Measurements from ENCODE around the gene CACNA1G. TPM values are rescaled to one million over a fixed set of nuclear protein-coding genes. Genes with fewer than 3 reads are reported as not detected.

Gene CACNA1G
- total and polyA plus RNA-seq, 2 donors (not counting 1 experiment from before 2014, with no cell fraction given): 0.08 to 0.99 TPM

- Histone ChIP-seq H3K27me3 (ENCODE audit: control insufficient read depth, insufficient read depth, low read length) (peaks cover 7% of the 10 kb centered on the region), H3K4me2 (ENCODE audit: extremely low read depth, insufficient read depth, low read length) (no peak overlapping the region), H3K36me3 (ENCODE audit: control insufficient read depth, insufficient read depth, low read length) (no peaks in the 10 kb centered on the region), H3K9ac (ENCODE audit: insufficient read depth, low read length) (no peak overlapping the region), H3K79me2 (ENCODE audit: control insufficient read depth, insufficient read depth, low read length) (no peaks in the 10 kb centered on the region), H3K9me3 (ENCODE audit: control insufficient read depth, insufficient read depth, low read depth, low read length) (no peaks in the 10 kb centered on the region), H3K4me1 (ENCODE audit: control insufficient read depth, extremely low read depth, insufficient read depth, low read length) (peaks cover 2% of the 10 kb centered on the region), H2AFZ (ENCODE audit: low read length) (no peak overlapping the region), H3K27ac (ENCODE audit: insufficient read depth, low read length) (no peak overlapping the region), H4K20me1 (ENCODE audit: control insufficient read depth, extremely low read depth, insufficient read depth, low read length) (no peaks in the 10 kb centered on the region), H3K4me3 (replicated peaks in 1 of 4; ENCODE audit: control extremely low read depth in 1 of 4, insufficient read depth in 1 of 4, low read depth in 3 of 4, low read length in 4 of 4) (no peak overlapping the region)
- DNase-seq (ENCODE audit: low read depth in 2 of 2): no peak
- no peak for TF ChIP-seq EZH2 (IDR thresholded peaks at IDR 0.05; ENCODE audit: low read length, missing control alignments)
- TF ChIP-seq CTCF (conservative IDR thresholded peaks at IDR 0.05 in 1 of 2, IDR thresholded peaks at IDR 0.05 in 1 of 2; ENCODE audit: low read depth in 1 of 2, low read length in 2 of 2): no peak
Observed at GRCh38 chr17:50585891-50586290, 25.4 kb downstream of the CACNA1G start.

GRCh38 chr17:50586421-50587247 lies 26.1 kb downstream of the CACNA1G start:
- DNase-seq (ENCODE audit: low read depth in 2 of 2): no peak
- Histone ChIP-seq H3K27me3 (ENCODE audit: control insufficient read depth, insufficient read depth, low read length) (peaks cover 4% of the 10 kb centered on the region), H4K20me1 (ENCODE audit: control insufficient read depth, extremely low read depth, insufficient read depth, low read length) (no peaks in the 10 kb centered on the region), H3K79me2 (ENCODE audit: control insufficient read depth, insufficient read depth, low read length) (no peaks in the 10 kb centered on the region), H3K4me2 (ENCODE audit: extremely low read depth, insufficient read depth, low read length) (no peak overlapping the region), H3K27ac (ENCODE audit: insufficient read depth, low read length) (no peak overlapping the region), H3K4me3 (replicated peaks in 1 of 4; ENCODE audit: control extremely low read depth in 1 of 4, insufficient read depth in 1 of 4, low read depth in 3 of 4, low read length in 4 of 4) (no peak overlapping the region), H3K4me1 (ENCODE audit: control insufficient read depth, extremely low read depth, insufficient read depth, low read length) (peaks cover 2% of the 10 kb centered on the region), H3K36me3 (ENCODE audit: control insufficient read depth, insufficient read depth, low read length) (no peaks in the 10 kb centered on the region), H2AFZ (ENCODE audit: low read length) (no peak overlapping the region), H3K9ac (ENCODE audit: insufficient read depth, low read length) (no peak overlapping the region), H3K9me3 (ENCODE audit: control insufficient read depth, insufficient read depth, low read depth, low read length) (no peaks in the 10 kb centered on the region)
- TF ChIP-seq CTCF (conservative IDR thresholded peaks at IDR 0.05 in 1 of 2, IDR thresholded peaks at IDR 0.05 in 1 of 2; ENCODE audit: low read depth in 1 of 2, low read length in 2 of 2) (no peak), EZH2 (IDR thresholded peaks at IDR 0.05; ENCODE audit: low read length, missing control alignments) (no peak)

GRCh38 chr17:50587571-50587970 lies 27.1 kb downstream of the CACNA1G start:
- Histone ChIP-seq H4K20me1 (ENCODE audit: control insufficient read depth, extremely low read depth, insufficient read depth, low read length) (no peaks in the 10 kb centered on the region), H3K4me1 (ENCODE audit: control insufficient read depth, extremely low read depth, insufficient read depth, low read length) (peaks cover 2% of the 10 kb centered on the region)

More at GRCh38 chr17:50587571-50587970, 27.1 kb downstream of the CACNA1G start:
- Histone ChIP-seq H3K36me3 (ENCODE audit: control insufficient read depth, insufficient read depth, low read length) (no peaks in the 10 kb centered on the region), H3K9ac (ENCODE audit: insufficient read depth, low read length) (no peak overlapping the region), H3K4me3 (replicated peaks in 1 of 4; ENCODE audit: control extremely low read depth in 1 of 4, insufficient read depth in 1 of 4, low read depth in 3 of 4, low read length in 4 of 4) (no peak overlapping the region), H3K27me3 (ENCODE audit: control insufficient read depth, insufficient read depth, low read length) (peaks cover 2% of the 10 kb centered on the region), H2AFZ (ENCODE audit: low read length) (no peak overlapping the region), H3K27ac (ENCODE audit: insufficient read depth, low read length) (no peak overlapping the region), H3K4me2 (ENCODE audit: extremely low read depth, insufficient read depth, low read length) (no peak overlapping the region), H3K9me3 (ENCODE audit: control insufficient read depth, insufficient read depth, low read depth, low read length) (no peaks in the 10 kb centered on the region), H3K79me2 (ENCODE audit: control insufficient read depth, insufficient read depth, low read length) (no peaks in the 10 kb centered on the region)
- DNase-seq (ENCODE audit: low read depth in 2 of 2): no peak
- TF ChIP-seq CTCF (conservative IDR thresholded peaks at IDR 0.05 in 1 of 2, IDR thresholded peaks at IDR 0.05 in 1 of 2; ENCODE audit: low read depth in 1 of 2, low read length in 2 of 2): no peak
- no peak for TF ChIP-seq EZH2 (IDR thresholded peaks at IDR 0.05; ENCODE audit: low read length, missing control alignments)

All from fibroblast of lung (primary cell).